Erythroblast (primary cell): ENCODE data around the gene ANXA5.

ENCODE experiments used
- GATA1 ChIP-seq: IDR thresholded peaks from 2 replicates; pipeline ENCODE4 v1.6.1; 2011; ENCODE audit warnings: low read depth, mild to moderate bottlenecking, control low read depth, low read length, moderate library complexity
- POLR2A ChIP-seq: IDR thresholded peaks from 2 replicates; pipeline ENCODE4 v1.6.1; 2011; ENCODE audit warnings: mild to moderate bottlenecking, low read length

- TF ChIP-seq POLR2A: no peak
- TF ChIP-seq GATA1: no peak
Measured at GRCh38 chr4:121668368-121669162, 28.2 kb downstream of the ANXA5 start.
